GM12878 (cell line): ENCODE data around the gene RNF223. TPM values are rescaled to one million over a fixed set of nuclear protein-coding genes. Genes with fewer than 3 reads are reported as not detected.

ENCODE experiments used
- ATAC-seq: fragments of 200-7000 bp; cut with Tn5 transposase; 3 replicates; pipeline ENCODE4 v1.9.1; 2020; ENCODE audit warnings: mild to moderate bottlenecking, moderate library complexity
- BruUV-seq: library from RNA; stranded (reverse); fragments of 400-500 nt; replicated peaks from 2 replicates; lab custom pipeline; 2021; lab: Mats Ljungman, UMichigan
- CTCF ChIA-PET: fragments of 300-600 bp; sonication (Branson Sonifier 250); formaldehyde crosslinking; extraction: SDS; loops from one replicate; lab custom pipeline; 2021; ENCODE audit warnings: inconsistent platforms; lab: Yijun Ruan, JAX
- POLR2A ChIA-PET: fragments of 350-600 bp; formaldehyde crosslinking; extraction: SDS; loops from one replicate; lab custom pipeline; 2021; ENCODE audit warnings: inconsistent platforms; lab: Charles Lee
- RAD21 ChIA-PET: fragments of 300-600 bp; sonication (Branson Sonifier 250); formaldehyde crosslinking; loops from one replicate; lab custom pipeline; 2023; ENCODE audit warnings: antibody characterized with exemption; ENCODE audit not compliant: unreplicated experiment; lab: Charles Lee
- SMC1A ChIA-PET: fragments of 300-600 bp; sonication (Branson Sonifier 250); formaldehyde crosslinking; loops from one replicate; lab custom pipeline; 2023; ENCODE audit not compliant: unreplicated experiment, uncharacterized antibody; lab: Charles Lee
- DNase-seq: peaks from one replicate; pipeline ENCODE4 v3.0.0-alpha.2; 2011; ENCODE audit warnings: low read depth, low spot score
- FAIRE-seq: peaks from 3 replicates; lab custom pipeline; 2011; peaks lifted over from hg19 to GRCh38; lab: Jason Lieb, UNC
- H2AFZ ChIP-seq: 2 replicates; pipeline ENCODE4 v1.6.0; 2011; ENCODE audit warnings: low read depth, low read length, control low read depth; ENCODE audit not compliant: control insufficient read depth
- H3K27ac ChIP-seq: 2 replicates; pipeline ENCODE4 v1.5.1; 2011; ENCODE audit warnings: control low read depth; ENCODE audit not compliant: control insufficient read depth, insufficient read depth
- H3K27me3 ChIP-seq, 2 experiments: replicated peaks in 1 of 2; 2 replicates each; pipeline versions ENCODE4 v1.6.0 to v1.6.1; 2011; ENCODE audit warnings: low read length in 1 of 2; ENCODE audit not compliant: control insufficient read depth in 2 of 2, insufficient read depth in 2 of 2
- H3K36me3 ChIP-seq, 2 experiments: 2 replicates each; pipeline ENCODE4 v1.5.1; 2011; ENCODE audit warnings: low read length in 1 of 2; ENCODE audit not compliant: control insufficient read depth in 2 of 2, insufficient read depth in 2 of 2
- H3K4me1 ChIP-seq: 2 replicates; pipeline ENCODE4 v1.6.1; 2011; ENCODE audit warnings: mild to moderate bottlenecking, low read length, moderate library complexity, mixed read lengths; ENCODE audit not compliant: control insufficient read depth, insufficient read depth
- H3K4me2 ChIP-seq: 2 replicates; pipeline ENCODE4 v1.6.0; 2011; ENCODE audit warnings: control low read depth; ENCODE audit not compliant: control insufficient read depth, insufficient read depth
- H3K4me3 ChIP-seq: fragments of 200-600 bp; sonication (generic); 2 replicates; pipeline ENCODE4 v1.5.1; 2016
- H3K79me2 ChIP-seq: 2 replicates; pipeline ENCODE4 v1.6.0; 2011; ENCODE audit warnings: low read length; ENCODE audit not compliant: control insufficient read depth, insufficient read depth
- H3K9ac ChIP-seq: 2 replicates; pipeline ENCODE4 v1.8.0; 2011; ENCODE audit warnings: low read length, control low read depth, mixed read lengths; ENCODE audit not compliant: control insufficient read depth, insufficient read depth
- H3K9me3 ChIP-seq: replicated peaks from 3 replicates; pipeline ENCODE4 v1.5.1; 2011; ENCODE audit warnings: mild to moderate bottlenecking, low read length; ENCODE audit not compliant: control insufficient read depth, insufficient read depth
- H4K20me1 ChIP-seq: 2 replicates; pipeline ENCODE4 v1.6.0; 2011; ENCODE audit not compliant: control insufficient read depth, insufficient read depth
- CHD2 ChIP-seq: IDR thresholded peaks from 2 replicates; pipeline ENCODE4 v1.6.1; 2011; ENCODE audit warnings: low read depth, low read length, improper control_type of control experiment, borderline replicate concordance
- GABPA ChIP-seq: IDR thresholded peaks from 2 replicates; pipeline ENCODE4 v1.6.1; 2014; ENCODE audit warnings: antibody characterized with exemption, low read depth, mild to moderate bottlenecking, inconsistent platforms
- MTA3 ChIP-seq: IDR thresholded peaks from 2 replicates; pipeline ENCODE4 v1.6.1; 2012; ENCODE audit warnings: low read length, inconsistent platforms, borderline replicate concordance
- RB1 ChIP-seq: fragments of 450-650 bp; formaldehyde crosslinking; IDR thresholded peaks from 2 replicates; pipeline ENCODE4 v1.6.1; 2017; ENCODE audit warnings: mild to moderate bottlenecking, borderline replicate concordance
- ZNF207 ChIP-seq: fragments of 450-650 bp; IDR thresholded peaks from 2 replicates; pipeline ENCODE4 v1.6.1; 2014; ENCODE audit warnings: antibody characterized with exemption, mild to moderate bottlenecking, borderline replicate concordance
- WGBS: methylation state at CpG from one replicate; pipeline ENCODE4 v1.1.6; 2016; ENCODE audit warnings: low lambda C conversion rate; ENCODE audit not compliant: insufficient replicate concordance, insufficient coverage; ENCODE audit errors: missing lambda C conversion rate; 5-methylcytosine and 5-hydroxymethylcytosine counted together
- in situ Hi-C: fragments of 300-500 bp; cut with MboI; formaldehyde crosslinking; loops from 9 replicates; pipeline ENCODE4 v1.14.3; 2018; ENCODE audit warnings: mixed read lengths
- intact Hi-C: fragments of 100-400 bp; cut with micrococcal nuclease; formaldehyde crosslinking; loops from one replicate; pipeline ENCODE4 v1.14.2; 2022; ENCODE audit not compliant: unreplicated experiment
- polyA plus RNA-seq, 11 experiments: library from polyadenylated mRNA; depleted of rRNA in 4 of 11; unstranded in 6 of 11; stranded (reverse) in 5 of 11; fragments of >200 nt; fragmentation: Nextera tagmentation in 4 of 11; fragmentation: Illumina TruSeq in 1 of 11; extraction: Ambion mirVana in 4 of 11; extraction: Trizol in 1 of 11; gene quantifications; 1 replicate in 1 of 11; 2 replicates in 10 of 11; pipeline versions ENCODE4 v1.2.1 to v1.2.3, GENCODE V29; 2011 to 2016; ENCODE audit warnings: inconsistent platforms in 2 of 11, missing spikeins in 2 of 11, low read depth in 1 of 11
- total RNA-seq, 4 experiments: library from RNA; depleted of rRNA in 3 of 4; stranded (reverse); fragments of >200 nt in 3 of 4; fragmentation: Illumina TruSeq in 1 of 4; extraction: Trizol in 1 of 4; gene quantifications; 2 replicates each; pipeline versions ENCODE4 v1.2.1 to v1.2.3, GENCODE V29; 2013 to 2021
- TF ChIP-seq, protein P1 (sequence below): fragments of 450-650 bp; IDR thresholded peaks from 2 replicates; pipeline ENCODE4 v1.6.1; 2017; ENCODE audit warnings: borderline replicate concordance

Gene RNF223
- total and polyA plus RNA-seq, 10 of the 15 experiments (the other 5 are each of a cell fraction or from before 2014, with no cell fraction given): 0.06 TPM; not detected in 9

GRCh38 chr1:1081311-1082238 lies 7.5 kb upstream of the RNF223 start:
- no TSS peak for BruUV-seq

GRCh38 chr1:1080951-1081310 lies 6.8 kb upstream of the RNF223 start:
- peaks cover 10% of the 10 kb centered on the region for H3K4me1 ChIP-seq
- no peak for ATAC-seq
- no peak overlapping the region for H3K4me3 ChIP-seq
- in situ Hi-C loops: no loop called here
- POLR2A ChIA-PET: no interaction called here
- H3K9me3 ChIP-seq: no peaks in the 10 kb centered on the region
- H2AFZ ChIP-seq: no peak overlapping the region
- no peaks in the 10 kb centered on the region for H3K36me3 ChIP-seq
- WGBS: 49% methylated on average over 3 of the region's 9 CpGs
- H3K27me3 ChIP-seq: no peaks in the 10 kb centered on the region
- no TSS peak for BruUV-seq
- no peak overlapping the region for H3K9ac ChIP-seq
- TF ChIP-seq, protein P1, sequence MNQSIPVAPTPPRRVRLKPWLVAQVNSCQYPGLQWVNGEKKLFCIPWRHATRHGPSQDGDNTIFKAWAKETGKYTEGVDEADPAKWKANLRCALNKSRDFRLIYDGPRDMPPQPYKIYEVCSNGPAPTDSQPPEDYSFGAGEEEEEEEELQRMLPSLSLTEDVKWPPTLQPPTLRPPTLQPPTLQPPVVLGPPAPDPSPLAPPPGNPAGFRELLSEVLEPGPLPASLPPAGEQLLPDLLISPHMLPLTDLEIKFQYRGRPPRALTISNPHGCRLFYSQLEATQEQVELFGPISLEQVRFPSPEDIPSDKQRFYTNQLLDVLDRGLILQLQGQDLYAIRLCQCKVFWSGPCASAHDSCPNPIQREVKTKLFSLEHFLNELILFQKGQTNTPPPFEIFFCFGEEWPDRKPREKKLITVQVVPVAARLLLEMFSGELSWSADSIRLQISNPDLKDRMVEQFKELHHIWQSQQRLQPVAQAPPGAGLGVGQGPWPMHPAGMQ: no peak
- TF ChIP-seq ZNF207 (no peak), CHD2 (no peak), MTA3 (no peak), GABPA (no peak)
- TF ChIP-seq, all 136 proteins: peak for 0
- DNase-seq (no peak), FAIRE-seq (no peak)
- no peak overlapping the region for H3K27ac ChIP-seq
- CTCF ChIA-PET: no interaction called here
- SMC1A ChIA-PET: no interaction called here
- RAD21 ChIA-PET: no interaction called here
- intact Hi-C loops: no loop called here
- H4K20me1 ChIP-seq: no peaks in the 10 kb centered on the region
- H3K79me2 ChIP-seq: no peaks in the 10 kb centered on the region
- no peak overlapping the region for H3K4me2 ChIP-seq

More at GRCh38 chr1:1081311-1082238, 7.5 kb upstream of the RNF223 start:
- H3K27ac ChIP-seq: no peak overlapping the region
- intact Hi-C loops: no loop called here
- H3K79me2 ChIP-seq: no peaks in the 10 kb centered on the region
- TF ChIP-seq ZNF207 (no peak), RB1 (no peak)
- no peak overlapping the region for H2AFZ ChIP-seq
- H3K9ac ChIP-seq: no peak overlapping the region
- POLR2A ChIA-PET: no interaction called here
- H3K36me3 ChIP-seq: no peaks in the 10 kb centered on the region
- CTCF ChIA-PET: no interaction called here
- H3K27me3 ChIP-seq: no peaks in the 10 kb centered on the region
- H3K4me1 ChIP-seq: peaks cover 10% of the 10 kb centered on the region
- no peak overlapping the region for H3K4me2 ChIP-seq
- ATAC-seq: no peak
- no peaks in the 10 kb centered on the region for H3K9me3 ChIP-seq
- FAIRE-seq: no peak
- DNase-seq: no peak
- H4K20me1 ChIP-seq: no peaks in the 10 kb centered on the region
- no peak overlapping the region for H3K4me3 ChIP-seq
- SMC1A ChIA-PET: no interaction called here
- in situ Hi-C loops: no loop called here
- RAD21 ChIA-PET: no interaction called here
- 82% methylated on average over 43 of the region's 52 CpGs for WGBS
